Progenitor cell of endocrine pancreas (in vitro differentiated cells): ENCODE measurements around the gene DERL3. TPM values are rescaled to one million over a fixed set of nuclear protein-coding genes. Genes with fewer than 3 reads are reported as not detected.

Source experiments
- DNase-seq: peaks from one replicate; pipeline ENCODE4 v3.0.0; 2021; ENCODE audit warnings: low spot score; ENCODE audit not compliant: unreplicated experiment
- H3K27ac Mint-ChIP-seq: 2 replicates; pipeline ENCODE4 v1.8.0; 2021; ENCODE audit warnings: mild to moderate bottlenecking, moderate library complexity, mixed read lengths
- H3K27me3 Mint-ChIP-seq: 2 replicates; pipeline ENCODE4 v1.8.0; 2021; ENCODE audit warnings: mixed read lengths
- H3K36me3 Mint-ChIP-seq: 2 replicates; pipeline ENCODE4 v1.8.0; 2022; ENCODE audit warnings: mixed read lengths; ENCODE audit not compliant: insufficient read depth
- H3K4me1 Mint-ChIP-seq: 2 replicates; pipeline ENCODE4 v1.8.0; 2021; ENCODE audit warnings: low read depth, mixed read lengths
- H3K4me3 Mint-ChIP-seq: 2 replicates; pipeline ENCODE4 v1.8.0; 2021; ENCODE audit warnings: low read depth, mild to moderate bottlenecking, moderate library complexity, mixed read lengths
- H3K9me3 Mint-ChIP-seq: 2 replicates; pipeline ENCODE4 v1.8.0; 2021; ENCODE audit warnings: low read depth, mixed read lengths
- total RNA-seq: library from RNA; stranded (reverse); gene quantifications from 2 replicates; pipeline ENCODE4 v1.2.1, GENCODE V29; 2021
- TF ChIP-seq, protein P1 (sequence below): fragments of 200-600 bp; sonication (generic); IDR thresholded peaks from one replicate; pipeline ENCODE4 v1.5.0; 2021; ENCODE audit warnings: antibody characterized with exemption, mild to moderate bottlenecking; ENCODE audit not compliant: unreplicated experiment

DERL3 gene
- total RNA-seq, 1 donor from 2014 or later: 1.5 TPM

DNA sequence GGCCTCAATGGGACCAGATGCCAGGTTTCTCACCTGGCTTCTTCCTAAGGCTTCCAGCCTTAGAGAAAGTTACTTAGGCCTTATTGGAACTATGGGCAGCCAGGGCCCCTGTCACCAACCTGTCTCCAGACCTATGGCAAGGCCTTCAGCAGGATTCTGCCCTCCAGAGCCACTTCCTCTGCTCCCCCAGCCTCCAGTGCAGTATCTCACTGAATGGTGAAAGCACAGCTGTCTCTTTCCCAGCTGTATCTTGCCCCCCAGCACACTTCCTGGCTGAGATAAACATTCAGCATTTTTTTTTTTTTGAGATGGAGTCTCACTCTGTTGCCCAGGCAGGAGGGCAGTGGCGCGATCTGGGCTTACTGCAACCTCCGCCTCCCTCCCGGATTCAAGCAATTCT lies 20.4 kb upstream of the DERL3 start:
- Mint-ChIP-seq H3K27ac (peak overlapping the region; percentile 33), H3K36me3 (peaks cover 5% of the 10 kb centered on the region), H3K4me1 (peaks cover 18% of the 10 kb centered on the region), H3K9me3 (no peaks in the 10 kb centered on the region), H3K4me3 (peak overlapping the region; percentile 89), H3K27me3 (no peaks in the 10 kb centered on the region)
- TF ChIP-seq, protein P1, sequence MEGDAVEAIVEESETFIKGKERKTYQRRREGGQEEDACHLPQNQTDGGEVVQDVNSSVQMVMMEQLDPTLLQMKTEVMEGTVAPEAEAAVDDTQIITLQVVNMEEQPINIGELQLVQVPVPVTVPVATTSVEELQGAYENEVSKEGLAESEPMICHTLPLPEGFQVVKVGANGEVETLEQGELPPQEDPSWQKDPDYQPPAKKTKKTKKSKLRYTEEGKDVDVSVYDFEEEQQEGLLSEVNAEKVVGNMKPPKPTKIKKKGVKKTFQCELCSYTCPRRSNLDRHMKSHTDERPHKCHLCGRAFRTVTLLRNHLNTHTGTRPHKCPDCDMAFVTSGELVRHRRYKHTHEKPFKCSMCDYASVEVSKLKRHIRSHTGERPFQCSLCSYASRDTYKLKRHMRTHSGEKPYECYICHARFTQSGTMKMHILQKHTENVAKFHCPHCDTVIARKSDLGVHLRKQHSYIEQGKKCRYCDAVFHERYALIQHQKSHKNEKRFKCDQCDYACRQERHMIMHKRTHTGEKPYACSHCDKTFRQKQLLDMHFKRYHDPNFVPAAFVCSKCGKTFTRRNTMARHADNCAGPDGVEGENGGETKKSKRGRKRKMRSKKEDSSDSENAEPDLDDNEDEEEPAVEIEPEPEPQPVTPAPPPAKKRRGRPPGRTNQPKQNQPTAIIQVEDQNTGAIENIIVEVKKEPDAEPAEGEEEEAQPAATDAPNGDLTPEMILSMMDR: no peak
- DNase-seq: no peak

DNA sequence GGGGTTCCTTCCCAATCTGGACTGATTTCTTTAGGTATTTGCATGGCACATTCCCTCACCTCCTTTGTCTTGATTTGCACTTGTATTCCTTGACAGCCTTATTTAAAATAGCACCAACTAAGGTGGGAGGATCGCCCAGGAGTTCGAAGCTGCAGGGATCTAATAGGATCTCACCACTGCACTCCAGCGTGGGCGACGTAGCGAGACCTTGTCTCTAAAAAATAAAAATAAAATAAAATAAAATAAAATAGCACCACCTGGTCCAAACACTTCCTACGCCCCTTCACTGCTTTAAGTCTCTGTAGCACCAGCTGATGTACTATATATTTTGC lies 19.6 kb upstream of the DERL3 start:
- Mint-ChIP-seq H3K4me1 (peaks cover 18% of the 10 kb centered on the region), H3K27me3 (no peaks in the 10 kb centered on the region), H3K27ac (peak overlapping the region; percentile 94), H3K36me3 (peaks cover 5% of the 10 kb centered on the region), H3K4me3 (peak overlapping the region; percentile 89), H3K9me3 (no peaks in the 10 kb centered on the region)
- DNase-seq: no peak
- TF ChIP-seq, protein P1: no peak

DNA sequence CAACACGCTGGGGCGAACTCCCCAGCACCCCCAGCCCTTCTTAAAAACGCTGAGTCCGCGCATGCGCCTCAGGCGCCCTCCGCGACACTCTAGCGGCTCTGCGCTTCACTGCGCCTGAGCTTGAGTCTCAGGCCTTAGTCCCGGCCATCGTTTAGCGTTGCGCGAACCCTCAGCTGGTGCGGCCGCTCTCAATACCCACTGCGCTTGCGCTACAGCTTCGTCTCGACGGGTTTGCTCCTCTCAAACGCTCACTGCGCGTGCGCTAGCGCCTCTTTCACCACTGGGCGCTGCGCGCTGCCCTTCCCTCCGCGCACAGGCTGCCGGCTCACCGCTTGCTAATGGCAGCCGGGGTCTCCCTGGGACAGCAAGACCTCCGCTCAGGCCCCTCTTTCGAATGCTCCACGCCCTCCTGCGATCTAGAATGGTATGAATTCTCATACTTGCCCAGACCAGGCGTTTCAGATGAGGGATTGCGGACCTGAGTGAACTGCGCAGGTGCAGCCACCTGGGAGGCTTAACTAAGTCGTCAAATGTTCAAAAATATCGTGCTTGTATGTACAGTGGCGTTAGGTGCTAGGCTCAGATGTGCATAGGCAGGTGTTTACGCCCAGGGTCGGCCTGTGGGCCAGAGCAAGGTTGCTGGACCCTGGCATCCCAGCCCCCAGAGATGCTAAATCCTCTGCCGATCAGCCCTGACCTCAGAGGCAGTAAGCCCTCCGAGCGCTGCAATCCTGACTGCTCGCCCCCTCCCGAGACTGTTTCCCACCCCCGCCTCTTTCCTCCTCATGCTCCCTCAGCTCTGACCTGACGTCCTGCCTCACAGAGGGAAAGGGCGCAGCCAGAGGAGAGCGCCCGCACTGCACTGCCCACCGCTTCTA lies 19.0 kb upstream of the DERL3 start, which contains the start of gene SLC2A11:
SLC2A11 (plus strand) TSS at position 270 of the 878 bp plus-strand sequence; CDS start at position 395, 125 bp downstream.
- H3K27ac Mint-ChIP-seq: peak within 1 kb of the TSS; percentile 97
- TF ChIP-seq, protein P1: no peak
- peaks cover 2% of the 10 kb centered on the region for H3K36me3 Mint-ChIP-seq
- peak within 1 kb of the TSS; percentile 89 for H3K4me3 Mint-ChIP-seq
- H3K4me1 Mint-ChIP-seq: peaks cover 18% of the 10 kb centered on the region
- peak; percentile 93 for DNase-seq
- H3K9me3 Mint-ChIP-seq: no peaks in the 10 kb centered on the region
- no peaks in the 10 kb centered on the region for H3K27me3 Mint-ChIP-seq

DNA sequence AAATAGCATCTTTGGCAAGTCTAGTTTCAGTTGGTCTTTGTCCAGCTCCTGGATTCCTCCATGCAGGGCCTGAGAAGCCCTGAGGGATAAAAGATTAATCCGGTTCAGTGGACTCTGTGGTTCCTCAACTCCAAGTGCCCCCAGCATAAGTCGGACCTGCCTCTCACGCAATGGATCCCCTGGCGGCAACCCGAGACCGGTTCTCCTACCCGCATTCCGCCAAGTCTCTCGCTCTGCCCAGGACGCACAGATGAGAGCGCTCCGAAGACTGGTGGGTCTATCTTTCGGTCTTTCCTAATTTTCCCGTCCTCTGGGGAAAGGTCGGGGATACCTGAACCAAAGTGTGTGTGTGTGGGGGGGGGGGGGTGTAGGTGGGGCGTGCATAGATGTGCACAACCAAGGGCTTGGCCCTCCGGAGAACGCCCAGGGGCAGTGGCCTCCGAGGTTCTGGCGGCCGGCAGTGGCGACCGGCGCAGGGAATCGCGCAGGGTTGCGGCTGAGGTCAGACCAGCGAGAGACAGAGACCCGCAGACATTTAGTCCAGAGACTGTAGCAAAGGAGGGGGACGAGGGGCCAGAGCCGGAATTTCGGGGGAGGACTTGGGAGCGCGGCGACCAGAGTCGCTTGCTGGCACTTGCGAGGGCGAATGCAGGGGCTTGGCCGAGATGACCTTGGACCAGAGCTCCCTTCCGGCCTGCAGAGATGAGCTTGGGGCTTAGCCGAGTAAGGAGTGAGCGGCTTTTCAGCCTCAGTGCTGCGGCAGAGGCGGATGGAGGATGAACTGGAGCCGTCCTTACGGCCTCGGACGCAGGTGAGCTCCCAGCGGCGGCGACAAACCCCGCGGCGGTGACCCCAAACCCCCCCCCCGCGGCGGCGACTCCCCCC lies 18.2 kb upstream of the DERL3 start:
- TF ChIP-seq, protein P1: peak; percentile 33
- Mint-ChIP-seq H3K27ac (peak overlapping the region; percentile 97), H3K36me3 (no peaks in the 10 kb centered on the region), H3K27me3 (no peaks in the 10 kb centered on the region), H3K4me1 (peaks cover 18% of the 10 kb centered on the region), H3K4me3 (peak overlapping the region; percentile 89), H3K9me3 (no peaks in the 10 kb centered on the region)
- peak; percentile 41 for DNase-seq

DNA sequence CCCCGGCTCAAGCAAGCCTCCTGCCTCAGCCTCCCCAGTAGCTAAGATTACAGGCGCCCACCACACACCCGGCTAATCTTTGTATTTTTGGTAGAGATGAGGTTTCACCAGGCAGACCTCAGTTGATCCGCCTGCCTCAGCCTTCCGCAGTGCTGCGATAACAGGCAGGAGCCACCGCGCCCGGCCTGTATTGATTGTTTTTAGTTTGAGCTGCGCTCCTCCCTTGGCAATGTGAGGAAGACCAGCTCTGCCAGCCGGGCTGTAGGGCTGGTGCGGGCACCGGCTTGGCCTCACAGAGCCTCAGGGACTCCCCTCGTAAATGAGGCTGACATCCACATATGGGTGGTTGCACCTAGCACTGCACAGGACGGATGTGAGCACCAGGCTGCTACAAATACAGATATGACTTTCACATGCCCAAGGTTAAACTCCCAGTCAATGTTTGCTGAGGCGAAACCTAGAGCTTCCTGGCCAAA lies 11.4 kb upstream of the DERL3 start:
- Mint-ChIP-seq H3K4me3 (no peak overlapping the region), H3K27ac (no peak overlapping the region), H3K27me3 (peaks cover 7% of the 10 kb centered on the region), H3K4me1 (peaks cover 6% of the 10 kb centered on the region), H3K36me3 (no peaks in the 10 kb centered on the region), H3K9me3 (no peaks in the 10 kb centered on the region)
- no peak for DNase-seq
- TF ChIP-seq, protein P1: no peak
